ENCODE measurements around the gene TAX1BP1.

Gene TAX1BP1

DNA sequence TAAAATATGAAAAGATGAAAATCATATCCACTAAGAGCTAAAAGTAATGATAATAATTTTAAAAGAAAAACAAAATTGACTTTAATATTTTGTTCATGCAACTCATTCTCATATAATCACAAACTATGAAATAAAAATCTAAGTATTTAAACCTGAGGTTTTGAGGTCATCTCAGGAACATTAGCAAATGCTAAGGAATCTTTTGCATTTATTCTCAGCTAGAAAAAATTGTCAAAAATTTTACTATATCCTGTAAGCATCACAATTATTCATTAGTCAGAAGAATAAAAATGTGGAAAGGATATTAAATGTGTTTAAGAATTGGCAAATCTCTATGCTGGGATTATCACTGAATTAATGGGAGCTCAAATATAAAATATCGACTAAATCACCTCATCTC is 36.8 kb upstream of the TAX1BP1 start:
- TF ChIP-seq, protein P1, sequence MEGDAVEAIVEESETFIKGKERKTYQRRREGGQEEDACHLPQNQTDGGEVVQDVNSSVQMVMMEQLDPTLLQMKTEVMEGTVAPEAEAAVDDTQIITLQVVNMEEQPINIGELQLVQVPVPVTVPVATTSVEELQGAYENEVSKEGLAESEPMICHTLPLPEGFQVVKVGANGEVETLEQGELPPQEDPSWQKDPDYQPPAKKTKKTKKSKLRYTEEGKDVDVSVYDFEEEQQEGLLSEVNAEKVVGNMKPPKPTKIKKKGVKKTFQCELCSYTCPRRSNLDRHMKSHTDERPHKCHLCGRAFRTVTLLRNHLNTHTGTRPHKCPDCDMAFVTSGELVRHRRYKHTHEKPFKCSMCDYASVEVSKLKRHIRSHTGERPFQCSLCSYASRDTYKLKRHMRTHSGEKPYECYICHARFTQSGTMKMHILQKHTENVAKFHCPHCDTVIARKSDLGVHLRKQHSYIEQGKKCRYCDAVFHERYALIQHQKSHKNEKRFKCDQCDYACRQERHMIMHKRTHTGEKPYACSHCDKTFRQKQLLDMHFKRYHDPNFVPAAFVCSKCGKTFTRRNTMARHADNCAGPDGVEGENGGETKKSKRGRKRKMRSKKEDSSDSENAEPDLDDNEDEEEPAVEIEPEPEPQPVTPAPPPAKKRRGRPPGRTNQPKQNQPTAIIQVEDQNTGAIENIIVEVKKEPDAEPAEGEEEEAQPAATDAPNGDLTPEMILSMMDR (IDR thresholded peaks at IDR 0.05; ENCODE audit: insufficient read depth, low read depth, low read length, missing control alignments) = no peak
- DNase-seq (ENCODE audit: low read depth) = no peak
- no peak overlapping the region for H3K4me3 ChIP-seq (ENCODE audit: low read depth, low read length)

DNA sequence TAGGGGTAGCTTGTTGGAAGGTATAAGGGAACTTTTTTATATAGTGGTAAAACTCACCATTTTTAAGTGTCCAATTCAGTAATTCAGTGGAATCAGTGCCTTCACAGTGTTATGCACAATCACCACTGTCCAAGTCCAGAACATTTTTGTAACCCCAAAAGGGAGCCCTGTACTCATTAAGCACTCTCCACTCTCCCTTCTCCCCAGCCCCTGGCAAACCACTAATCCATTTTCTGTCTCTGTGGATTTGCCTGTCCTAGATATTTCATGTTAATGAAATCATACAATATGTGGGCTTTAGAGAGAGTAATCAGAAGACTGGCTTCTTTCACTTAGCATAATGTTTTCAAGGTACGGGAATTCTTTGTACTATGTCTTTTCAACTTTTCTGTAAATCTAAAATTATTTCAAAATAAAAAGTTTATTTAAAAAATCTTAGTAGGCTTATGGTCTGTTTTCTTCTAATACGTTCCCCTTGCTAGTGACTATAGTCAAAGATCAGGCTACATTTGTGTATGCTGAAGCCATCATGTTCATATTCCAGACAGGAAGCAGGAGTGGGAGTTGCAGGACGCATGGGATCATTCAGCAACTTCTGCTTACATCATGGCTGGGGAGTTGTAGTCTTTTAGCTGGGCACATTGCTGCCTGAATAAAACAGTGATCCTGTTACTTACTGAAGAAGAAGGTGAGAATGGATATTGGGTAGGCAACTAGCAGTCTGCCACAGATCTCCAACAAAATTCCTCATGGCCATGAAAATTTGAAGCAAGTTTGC is 35.4 kb upstream of the TAX1BP1 start:
- H3K4me3 ChIP-seq (ENCODE audit: low read depth, low read length) = no peak overlapping the region
- DNase-seq (ENCODE audit: low read depth) = no peak
- TF ChIP-seq, protein P1 (IDR thresholded peaks at IDR 0.05; ENCODE audit: insufficient read depth, low read depth, low read length, missing control alignments) = no peak

DNA sequence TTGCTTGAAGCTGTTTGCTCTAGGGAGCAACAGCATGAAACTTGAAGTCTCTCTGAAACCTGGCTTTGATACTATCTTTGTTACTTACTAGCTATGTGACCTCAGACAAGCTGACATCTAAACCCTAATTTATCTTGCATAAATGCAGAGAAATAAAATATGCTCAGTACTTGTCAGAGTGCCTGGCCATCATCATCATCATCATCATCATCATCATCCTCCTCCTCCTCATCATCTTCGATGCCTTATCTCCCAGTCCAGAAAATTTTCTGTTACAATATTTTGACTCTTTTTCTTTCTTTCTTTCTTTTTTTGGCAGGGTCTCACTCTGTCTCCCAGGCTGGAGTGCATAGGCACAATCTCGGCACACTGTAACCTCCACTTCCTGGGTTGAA is 34.8 kb upstream of the TAX1BP1 start:
- H3K4me3 ChIP-seq (ENCODE audit: low read depth, low read length) = no peak overlapping the region
- TF ChIP-seq, protein P1 (IDR thresholded peaks at IDR 0.05; ENCODE audit: insufficient read depth, low read depth, low read length, missing control alignments) = no peak
- no peak for DNase-seq (ENCODE audit: low read depth)

DNA sequence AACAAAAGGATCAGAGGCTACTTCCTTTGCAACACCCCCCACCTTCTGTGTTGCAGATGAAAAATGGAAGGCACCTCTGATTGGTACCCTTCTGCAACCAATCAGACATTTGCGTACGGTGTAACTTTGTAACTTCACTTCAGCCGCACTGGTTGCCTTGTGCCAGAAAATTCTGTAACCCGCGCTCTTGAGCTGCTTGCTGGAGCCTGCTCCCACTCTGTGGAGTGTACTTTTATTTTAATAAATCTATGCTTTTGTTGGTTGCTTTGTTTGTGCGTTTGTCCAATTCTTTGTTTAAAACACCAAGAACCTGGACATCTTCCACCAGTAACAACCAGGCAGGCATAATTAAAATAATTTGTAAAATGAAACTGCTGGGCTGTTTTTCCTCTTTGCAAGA is 31.5 kb upstream of the TAX1BP1 start:
- H3K4me3 ChIP-seq (ENCODE audit: low read depth, low read length) = no peak overlapping the region
- DNase-seq (ENCODE audit: low read depth) = no peak
- TF ChIP-seq, protein P1 (IDR thresholded peaks at IDR 0.05; ENCODE audit: insufficient read depth, low read depth, low read length, missing control alignments) = no peak

DNA sequence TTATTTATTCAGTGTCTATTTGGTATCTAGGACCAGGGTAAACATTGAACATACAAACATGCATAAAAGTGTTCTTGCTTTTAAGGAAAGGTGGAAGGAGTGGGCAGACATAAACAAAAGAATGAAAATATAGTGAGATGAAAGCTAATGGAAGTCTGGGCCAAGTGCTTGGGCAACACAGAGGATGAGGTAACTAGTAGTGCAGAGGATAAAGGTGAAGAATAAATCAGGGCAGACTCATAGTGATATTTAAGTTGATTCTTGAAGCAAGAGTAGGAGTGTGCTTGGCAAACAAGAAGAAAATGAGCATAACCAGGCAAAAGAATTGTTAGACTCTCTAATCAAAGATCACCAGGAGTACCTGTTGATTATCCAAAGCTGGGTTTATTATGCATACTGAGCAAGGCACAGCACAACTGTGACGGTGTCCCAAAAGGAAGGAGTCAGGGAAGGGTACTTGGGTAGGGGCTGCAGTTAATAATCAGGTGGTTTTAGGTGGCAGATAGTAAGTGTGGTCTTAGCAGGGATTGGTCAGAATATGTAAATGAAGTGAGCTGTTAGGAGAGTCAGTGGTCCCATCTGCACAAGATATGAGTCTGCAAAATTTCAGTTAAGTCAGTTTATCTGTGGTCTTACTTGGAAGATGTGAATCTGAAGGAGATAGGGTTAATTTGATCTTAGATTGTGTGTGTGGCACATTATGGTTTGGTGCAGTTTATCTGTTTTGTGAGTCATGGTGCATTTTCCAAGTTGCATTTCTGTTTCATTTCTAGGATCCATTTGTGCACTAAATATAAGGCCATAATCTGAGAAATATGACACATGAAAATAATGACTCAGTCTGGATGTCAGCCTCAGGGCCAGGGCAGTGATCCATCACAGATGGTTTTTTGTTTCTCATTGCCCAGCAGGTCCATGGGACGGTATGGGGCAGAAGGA is 30.6 kb upstream of the TAX1BP1 start:
- no peak overlapping the region for H3K4me3 ChIP-seq (ENCODE audit: low read depth, low read length)
- no peak for DNase-seq (ENCODE audit: low read depth)
- TF ChIP-seq, protein P1 (IDR thresholded peaks at IDR 0.05; ENCODE audit: insufficient read depth, low read depth, low read length, missing control alignments) = no peak

DNA sequence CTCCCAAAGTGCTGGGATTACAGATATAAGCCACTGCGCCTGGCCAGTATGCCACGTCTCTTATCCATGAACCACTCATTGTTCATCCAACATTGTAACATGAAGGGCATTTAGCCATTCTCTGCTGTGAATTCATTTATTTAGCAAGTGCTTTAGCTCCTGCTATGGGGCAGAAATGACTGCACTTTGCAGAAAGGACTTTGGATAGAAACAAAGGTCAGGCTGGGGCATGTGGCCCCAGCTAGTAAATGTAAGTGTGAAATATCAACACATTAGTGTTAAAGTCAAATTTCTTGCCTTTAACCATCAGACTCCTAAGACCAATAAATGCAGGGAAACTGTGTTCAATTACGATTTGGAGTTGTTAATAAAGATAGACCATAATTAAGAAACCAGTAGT is 27.7 kb upstream of the TAX1BP1 start:
- DNase-seq (ENCODE audit: low read depth) = no peak
- TF ChIP-seq, protein P1 (IDR thresholded peaks at IDR 0.05; ENCODE audit: insufficient read depth, low read depth, low read length, missing control alignments) = no peak
- H3K4me3 ChIP-seq (ENCODE audit: low read depth, low read length) = no peak overlapping the region
